MCF 10A (cell line): ENCODE data around the gene SPSB1. TPM values are rescaled to one million over a fixed set of nuclear protein-coding genes. Genes with fewer than 3 reads are reported as not detected.

ENCODE experiments used
- BruUV-seq: library from RNA; stranded (reverse); fragments of 400-500 nt; replicated peaks from 2 replicates; lab custom pipeline; 2021; lab: Mats Ljungman, UMichigan
- CTCF ChIA-PET: fragments of 300-600 bp; sonication (Branson Sonifier 250); formaldehyde crosslinking; extraction: SDS; loops from one replicate; lab custom pipeline; 2021; ENCODE audit warnings: antibody characterized with exemption, inconsistent platforms; lab: Yijun Ruan, JAX
- POLR2A ChIA-PET: fragments of 300-600, 350-650 bp; sonication (Branson Sonifier 250); formaldehyde crosslinking; extraction: SDS; loops from one replicate; lab custom pipeline; 2020; ENCODE audit warnings: antibody characterized with exemption, inconsistent platforms; lab: Yijun Ruan, JAX
- DNase-seq: peaks from one replicate; pipeline ENCODE4 v3.0.0-alpha.2; 2018; ENCODE audit not compliant: unreplicated experiment
- H3K27ac Mint-ChIP-seq: one replicate; pipeline ENCODE4 v1.8.0; 2022; ENCODE audit warnings: mild to moderate bottlenecking, low read depth, mixed read lengths; ENCODE audit not compliant: unreplicated experiment
- H3K27me3 Mint-ChIP-seq: one replicate; pipeline ENCODE4 v1.8.0; 2022; ENCODE audit warnings: mixed read lengths; ENCODE audit not compliant: insufficient read depth, unreplicated experiment
- H3K36me3 Mint-ChIP-seq: one replicate; pipeline ENCODE4 v1.8.0; 2022; ENCODE audit warnings: mild to moderate bottlenecking, moderate library complexity, mixed read lengths; ENCODE audit not compliant: insufficient read depth, unreplicated experiment
- H3K4me1 Mint-ChIP-seq: one replicate; pipeline ENCODE4 v1.8.0; 2022; ENCODE audit warnings: mixed read lengths; ENCODE audit not compliant: insufficient read depth, unreplicated experiment
- H3K4me3 Mint-ChIP-seq: one replicate; pipeline ENCODE4 v1.8.0; 2022; ENCODE audit warnings: mild to moderate bottlenecking, moderate library complexity, mixed read lengths; ENCODE audit not compliant: unreplicated experiment
- H3K9me3 Mint-ChIP-seq: one replicate; pipeline ENCODE4 v1.8.0; 2022; ENCODE audit warnings: mixed read lengths; ENCODE audit not compliant: unreplicated experiment
- CTCF ChIP-seq: fragments of 200-600 bp; IDR thresholded peaks from one replicate; pipeline ENCODE4 v1.8.0; 2022; ENCODE audit warnings: antibody characterized with exemption, mild to moderate bottlenecking; ENCODE audit not compliant: unreplicated experiment
- intact Hi-C: fragments of 100-400 bp; cut with micrococcal nuclease; formaldehyde crosslinking; loops from 2 replicates; pipeline ENCODE4 v1.14.1; 2022
- total RNA-seq: library from RNA; stranded (reverse); gene quantifications from 2 replicates; pipeline ENCODE4 v1.2.3, GENCODE V29; 2022

The SPSB1 gene
- total RNA-seq, 1 experiment from 2014 or later: 8.2 TPM

GRCh38 chr1:9368356-9368755, 75.7 kb downstream of the SPSB1 start:
- POLR2A ChIA-PET: interaction anchor here (0.6 kb wide), 1 partner anchor 47 kb away, joined by 3 read pairs; no protein-coding TSS in a partner anchor
- peak overlapping the region; percentile 35 for H3K27ac Mint-ChIP-seq
- BruUV-seq: no TSS peak

DNA sequence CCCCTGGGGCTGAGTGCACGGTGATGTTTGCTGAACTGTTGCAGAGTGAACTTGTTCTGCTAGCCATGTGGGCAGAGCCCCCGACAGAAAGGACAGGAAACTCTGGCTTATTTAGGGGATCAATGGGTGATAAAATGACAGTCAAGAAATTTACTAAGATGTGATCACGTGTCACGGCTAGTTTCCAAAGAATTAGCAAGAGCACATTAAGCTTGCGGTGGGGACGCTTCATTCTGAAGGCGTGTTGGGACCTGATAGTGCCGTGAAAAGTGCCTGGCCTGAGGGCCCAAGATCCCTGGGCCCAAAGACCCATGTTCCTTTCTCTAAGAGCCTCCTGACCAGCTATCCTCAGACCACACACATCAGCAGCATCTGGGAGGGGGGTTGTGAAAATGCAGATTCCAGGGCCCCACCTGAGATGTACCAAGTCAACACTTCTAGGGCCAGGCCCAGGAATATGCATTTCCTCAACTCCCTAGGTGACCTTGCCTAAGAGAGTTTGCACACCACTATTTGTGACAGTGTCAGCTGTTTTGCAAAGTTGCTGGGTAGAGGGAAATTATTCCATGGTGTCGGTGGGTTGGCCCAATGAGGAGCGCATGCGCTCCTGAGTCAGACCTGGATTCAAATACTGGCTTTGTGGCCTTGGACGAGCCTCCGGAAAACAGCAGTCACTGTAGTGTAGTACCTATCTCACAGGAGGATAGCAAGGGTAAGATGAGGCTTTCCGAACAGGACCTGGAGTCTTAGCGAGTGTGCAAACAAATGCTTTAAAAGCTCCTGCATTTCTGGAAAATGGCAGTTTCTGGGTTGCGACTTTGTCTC, 77.5 kb downstream of the SPSB1 start:
- no peak for DNase-seq
- BruUV-seq: no TSS peak
- ChIA-PET POLR2A (interaction anchor here (1.0 kb wide), 1 partner anchor 106 kb away, joined by 3 read pairs; no protein-coding TSS in a partner anchor), CTCF (interaction anchor here (0.6 to 0.7 kb wide), 3 partner anchors 16 to 105 kb away, joined by 3 to 5 read pairs (median 4); no protein-coding TSS in a partner anchor)
- no peaks in the 10 kb centered on the region for H3K4me1 Mint-ChIP-seq
- H3K9me3 Mint-ChIP-seq: no peaks in the 10 kb centered on the region
- intact Hi-C loops: no loop called here
- H3K27ac Mint-ChIP-seq: no peak overlapping the region
- TF ChIP-seq CTCF: no peak
- H3K4me3 Mint-ChIP-seq: no peak overlapping the region
- H3K36me3 Mint-ChIP-seq: peaks cover 17% of the 10 kb centered on the region
- H3K27me3 Mint-ChIP-seq: no peaks in the 10 kb centered on the region

More at GRCh38 chr1:9368356-9368755, 75.7 kb downstream of the SPSB1 start:
- Mint-ChIP-seq H3K4me1 (no peaks in the 10 kb centered on the region), H3K36me3 (peaks cover 22% of the 10 kb centered on the region), H3K9me3 (no peaks in the 10 kb centered on the region), H3K4me3 (no peak overlapping the region), H3K27me3 (no peaks in the 10 kb centered on the region)
- CTCF ChIA-PET: interaction anchor here (0.9 to 1.0 kb wide), 2 partner anchors 79 to 109 kb away, joined by 3 read pairs; no protein-coding TSS in a partner anchor
- no peak for DNase-seq
- intact Hi-C loops: no loop called here
- TF ChIP-seq CTCF: no peak

DNA sequence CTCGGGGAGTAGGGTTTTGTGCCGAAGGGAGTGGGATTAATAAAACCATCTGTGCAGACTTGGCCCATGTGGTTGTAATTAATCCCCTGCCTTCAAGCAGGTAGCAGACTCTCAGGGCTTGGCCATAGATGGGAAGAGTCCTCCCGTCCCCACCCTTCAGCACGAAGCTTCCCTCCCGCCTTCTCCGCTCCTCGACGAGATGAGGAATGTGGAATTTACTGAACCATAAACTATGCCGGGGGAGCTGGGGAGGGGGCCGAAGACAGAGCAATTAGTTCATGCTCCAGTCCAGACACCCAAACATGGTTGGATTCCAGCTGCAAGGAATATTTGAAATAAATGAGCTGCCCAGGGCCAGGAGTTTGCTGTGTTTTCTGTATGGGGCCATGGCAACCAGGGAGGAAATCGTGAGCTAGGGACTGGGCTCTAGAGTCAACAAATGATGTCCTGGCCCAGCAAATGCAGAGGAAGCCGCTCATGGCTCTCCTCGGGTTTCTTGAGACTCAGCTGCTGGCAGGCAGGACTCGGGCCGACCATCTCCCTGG, 78.8 kb downstream of the SPSB1 start:
- Mint-ChIP-seq H3K9me3 (no peaks in the 10 kb centered on the region), H3K27me3 (no peaks in the 10 kb centered on the region), H3K36me3 (peaks cover 16% of the 10 kb centered on the region), H3K27ac (no peak overlapping the region), H3K4me3 (no peak overlapping the region), H3K4me1 (no peaks in the 10 kb centered on the region)
- CTCF ChIA-PET: no interaction called here
- no TSS peak for BruUV-seq
- DNase-seq: no peak
- no peak for TF ChIP-seq CTCF
- intact Hi-C loops: no loop called here
- POLR2A ChIA-PET: interaction anchor here (0.6 kb wide), 1 partner anchor 65 kb away, joined by 6 read pairs; no protein-coding TSS in a partner anchor

GRCh38 chr1:9371951-9372350, 79.3 kb downstream of the SPSB1 start:
- BruUV-seq: no TSS peak
- intact Hi-C loops: no loop called here
- Mint-ChIP-seq H3K27me3 (no peaks in the 10 kb centered on the region), H3K9me3 (no peaks in the 10 kb centered on the region), H3K4me3 (no peak overlapping the region), H3K4me1 (no peaks in the 10 kb centered on the region), H3K36me3 (peaks cover 11% of the 10 kb centered on the region), H3K27ac (no peak overlapping the region)
- POLR2A ChIA-PET: interaction anchor here (0.6 kb wide), 1 partner anchor 64 kb away, joined by 6 read pairs; no protein-coding TSS in a partner anchor
- CTCF ChIA-PET: no interaction called here
- no peak for DNase-seq
- TF ChIP-seq CTCF: no peak
